ENCODE data around the gene SHANK2. TPM values are rescaled to one million over a fixed set of nuclear protein-coding genes. Genes with fewer than 3 reads are reported as not detected.

Gene SHANK2
- 3.6 and 4.0 TPM in 2 replicates for total RNA-seq

DNA sequence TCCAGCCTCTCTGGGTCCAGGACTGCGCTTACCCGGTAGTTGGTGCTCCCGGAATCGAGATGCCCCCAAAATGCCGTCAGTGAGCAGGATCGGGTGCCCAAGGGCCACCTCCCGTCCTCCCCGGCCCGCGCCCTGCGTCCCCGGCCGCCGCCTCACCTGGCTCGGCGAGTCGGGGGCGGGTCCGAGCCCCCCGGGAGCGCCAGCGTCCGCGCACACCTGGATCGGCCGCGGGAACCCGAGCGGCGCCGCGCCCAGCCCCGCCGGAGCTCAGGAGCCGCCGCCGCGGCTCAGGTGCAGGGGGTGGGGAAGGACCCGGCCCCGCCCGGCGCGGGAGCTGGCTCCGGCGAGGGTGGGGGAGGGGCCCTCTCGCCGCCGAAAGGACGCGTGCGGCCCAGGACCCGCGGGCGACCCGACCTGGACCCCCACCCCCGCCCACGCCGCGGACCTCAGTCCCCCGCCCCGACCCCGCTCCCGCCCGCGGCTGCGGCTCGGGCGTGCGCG lies at the start of gene SHANK2:
Gene SHANK2 (minus strand): TSS at position 309 of the 501 bp plus-strand sequence. CDS start 105,251 bp downstream, outside the sequence.

Other genes starting within 250 kb of the SHANK2 start
- 97.8 and 119 TPM in 2 replicates for gene DHCR7, start 195.8 kb upstream of the SHANK2 start, total RNA-seq
- gene NADSYN1, start 200.6 kb upstream of the SHANK2 start, total RNA-seq: 81.9 and 113 TPM in 2 replicates

Measured in smooth muscle cell of bladder (primary cell).